HEK293 (cell line): Measurements from ENCODE around the gene RALGAPA2.
"Not testable (repeated sequence)": the region's sequence is repeated elsewhere in the genome, so short reads cannot be mapped to it uniquely, and the experiment has no call there.

ENCODE experiments used
- CTCF ChIA-PET: fragments of 350-600 bp; formaldehyde crosslinking; extraction: SDS; loops from one replicate; lab custom pipeline; 2021; ENCODE audit warnings: antibody characterized with exemption; lab: Yijun Ruan, JAX
- POLR2A ChIA-PET: fragments of 300-600 bp; formaldehyde crosslinking; extraction: SDS; loops from one replicate; lab custom pipeline; 2020; ENCODE audit warnings: antibody characterized with exemption, inconsistent platforms; lab: Yijun Ruan, JAX
- H3K27ac ChIP-seq: fragments of 200-500 bp; sonication (Bioruptor generic); 2 replicates; pipeline ENCODE4 v1.5.1; 2014; ENCODE audit warnings: low read depth, low read length, control low read depth, inconsistent platforms; ENCODE audit errors: extremely low read depth
- H3K36me3 ChIP-seq, 2 experiments: fragments of 200-500 bp in 1 of 2; sonication (Bioruptor generic) in 1 of 2; 1 replicate in 1 of 2; 2 replicates in 1 of 2; pipeline ENCODE4 v1.5.1; 2014 to 2017; ENCODE audit warnings: inconsistent platforms in 2 of 2, low read length in 2 of 2; ENCODE audit not compliant: control insufficient read depth in 2 of 2, insufficient read depth in 1 of 2
- H3K4me1 ChIP-seq: fragments of 200-500 bp; sonication (Bioruptor generic); 2 replicates; pipeline ENCODE4 v1.5.1; 2014; ENCODE audit warnings: mild to moderate bottlenecking, low read length, inconsistent platforms; ENCODE audit not compliant: control insufficient read depth, insufficient read depth
- H3K4me3 ChIP-seq: 2 replicates; pipeline ENCODE4 v1.5.1; 2011; ENCODE audit warnings: low read depth, mild to moderate bottlenecking, control low read depth, low read length, moderate library complexity
- H3K9me3 ChIP-seq: fragments of 200-500 bp; sonication (Bioruptor generic); 2 replicates; pipeline ENCODE4 v1.5.1; 2014; ENCODE audit warnings: low read depth, low read length, inconsistent platforms; ENCODE audit not compliant: control insufficient read depth, insufficient read depth
- ELK4 ChIP-seq: IDR thresholded peaks from 2 replicates; pipeline ENCODE4 v1.6.1; 2011; ENCODE audit warnings: mild to moderate bottlenecking, low read depth, low read length, borderline replicate concordance
- GFI1B ChIP-seq: fragments of 450-650 bp; formaldehyde crosslinking; IDR thresholded peaks from 2 replicates; pipeline ENCODE4 v1.5.1; 2016; ENCODE audit warnings: missing biosample characterization, missing genetic modification characterization
- HIC1 ChIP-seq: fragments of 450-650 bp; formaldehyde crosslinking; IDR thresholded peaks from 2 replicates; pipeline ENCODE4 v1.5.1; 2016; ENCODE audit warnings: missing biosample characterization, missing genetic modification characterization
- SCRT1 ChIP-seq: fragments of 450-650 bp; formaldehyde crosslinking; IDR thresholded peaks from 2 replicates; pipeline ENCODE4 v1.5.1; 2016; ENCODE audit warnings: missing biosample characterization, missing genetic modification characterization, borderline replicate concordance
- SCRT2 ChIP-seq: fragments of 450-650 bp; formaldehyde crosslinking; IDR thresholded peaks from 2 replicates; pipeline ENCODE4 v1.5.1; 2016; ENCODE audit warnings: missing biosample characterization, missing genetic modification characterization
- ZNF146 ChIP-seq: fragments of 450-650 bp; formaldehyde crosslinking; IDR thresholded peaks from 2 replicates; pipeline ENCODE4 v1.5.1; 2016; ENCODE audit warnings: missing biosample characterization, missing genetic modification characterization
- ZNF148 ChIP-seq: fragments of 450-650 bp; formaldehyde crosslinking; IDR thresholded peaks from 2 replicates; pipeline ENCODE4 v1.5.0; 2017; ENCODE audit warnings: missing biosample characterization, missing genetic modification characterization, borderline replicate concordance
- ZNF2 ChIP-seq: fragments of 450-650 bp; formaldehyde crosslinking; IDR thresholded peaks from 2 replicates; pipeline ENCODE4 v1.5.1; 2016; ENCODE audit warnings: missing biosample characterization, missing genetic modification characterization
- ZNF248 ChIP-seq: fragments of 450-650 bp; formaldehyde crosslinking; IDR thresholded peaks from 2 replicates; pipeline ENCODE4 v1.5.1; 2017; ENCODE audit warnings: missing biosample characterization, missing genetic modification characterization
- ZNF639 ChIP-seq: fragments of 450-650 bp; formaldehyde crosslinking; IDR thresholded peaks from 2 replicates; pipeline ENCODE4 v1.5.1; 2016; ENCODE audit warnings: missing biosample characterization, missing genetic modification characterization
- ZNF830 ChIP-seq: fragments of 450-650 bp; IDR thresholded peaks from 2 replicates; pipeline ENCODE4 v1.5.0; 2018; ENCODE audit warnings: missing biosample characterization, missing genetic modification characterization, low read depth, mild to moderate bottlenecking, moderate library complexity

RALGAPA2 gene

GRCh38 chr20:20547221-20547875, 165.1 kb downstream of the RALGAPA2 start:
- Histone ChIP-seq H3K9me3 (no peaks in the 10 kb centered on the region), H3K27ac (no peak overlapping the region), H3K4me3 (no peak overlapping the region), H3K4me1 (peaks cover 3% of the 10 kb centered on the region; the same call in 1 of the 2 replicates), H3K36me3 (peaks cover 0 to 8% of the 10 kb centered on the region in 2 experiments; a peak in 2 of 3 replicates)
- no peak for TF ChIP-seq HIC1 (tag by site-specific recombination)
- no peak for TF ChIP-seq SCRT1 (tag by site-specific recombination)
- no peak for TF ChIP-seq GFI1B
- TF ChIP-seq ZNF830 (tag by site-specific recombination), result no peak
- TF ChIP-seq ZNF639 (tag by site-specific recombination), result no peak
- TF ChIP-seq ZNF2, result no peak
- TF ChIP-seq ZNF248, result no peak
- TF ChIP-seq ZNF148 (tag by site-specific recombination), result no peak
- ChIA-PET POLR2A (no interaction called here), CTCF (no interaction called here)

GRCh38 chr20:20546402-20546801, 166.0 kb downstream of the RALGAPA2 start:
- Histone ChIP-seq H3K27ac (no peak overlapping the region), H3K4me1 (peaks cover 1% of the 10 kb centered on the region; the same call in 1 of the 2 replicates), H3K4me3 (no peak overlapping the region), H3K36me3 (peaks cover 0 to 8% of the 10 kb centered on the region in 2 experiments; a peak in 2 of 3 replicates), H3K9me3 (no peaks in the 10 kb centered on the region)
- TF ChIP-seq ELK4 (no peak), SCRT2 (tag by site-specific recombination) (peak; percentile 73)
- ChIA-PET CTCF (no interaction called here), POLR2A (no interaction called here)

DNA sequence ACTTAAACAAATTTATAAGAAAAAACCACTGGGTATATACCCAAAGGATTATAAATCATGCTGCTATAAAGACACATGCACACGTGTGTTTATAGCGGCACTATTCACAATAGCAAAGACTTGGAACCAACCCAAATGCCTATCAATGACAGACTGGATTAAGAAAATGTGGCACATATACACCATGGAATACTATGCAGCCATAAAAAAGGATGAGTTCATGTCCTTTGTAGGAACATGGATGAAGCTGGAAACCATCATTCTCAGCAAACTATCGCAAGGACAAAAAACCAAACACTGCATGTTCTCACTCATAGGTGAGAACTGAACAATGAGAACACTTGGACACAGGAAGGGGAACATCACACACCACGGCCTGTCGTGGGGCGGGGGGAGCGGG, 169.1 kb downstream of the RALGAPA2 start:
- H3K36me3 ChIP-seq, H3K27ac ChIP-seq, POLR2A ChIA-PET, CTCF ChIA-PET, H3K9me3 ChIP-seq, H3K4me1 ChIP-seq, H3K4me3 ChIP-seq: not testable (repeated sequence)
- peak; percentile 95 for TF ChIP-seq ZNF146 (tag by site-specific recombination)
